ENCODE measurements around the gene ASTN2.

The ASTN2 gene

GRCh38 chr9:116585204-116585603, 829.7 kb downstream of the ASTN2 start:
- Histone ChIP-seq H2AFZ (ENCODE audit: low read depth, low read length) (no peak overlapping the region), H3K9ac (ENCODE audit: low read depth, low read length) (no peak overlapping the region), H3K27me3 (ENCODE audit: insufficient read depth, low read length, poor library complexity) (no peaks in the 10 kb centered on the region), H3K4me2 (ENCODE audit: insufficient read depth, low read length) (no peak overlapping the region), H3K4me1 (ENCODE audit: insufficient read depth, low read length) (no peaks in the 10 kb centered on the region), H3K27ac (ENCODE audit: low read length) (no peak overlapping the region), H3K36me3 (ENCODE audit: insufficient read depth, low read length) (no peaks in the 10 kb centered on the region), H3K9me3 (ENCODE audit: insufficient read depth, low read length, severe bottlenecking) (peaks cover 3% of the 10 kb centered on the region), H4K20me1 (ENCODE audit: insufficient read depth, low read length) (no peaks in the 10 kb centered on the region), H3K4me3 (ENCODE audit: low read depth in 1 of 2, low read length in 2 of 2) (no peak overlapping the region), H3K79me2 (ENCODE audit: insufficient read depth, low read length) (no peaks in the 10 kb centered on the region)
- no peak for DNase-seq
- TF ChIP-seq EZH2 (IDR thresholded peaks at IDR 0.05; ENCODE audit: borderline replicate concordance, low read depth, low read length, severe bottlenecking) (no peak), CTCF (IDR thresholded peaks at IDR 0.05; ENCODE audit: borderline replicate concordance, extremely low read depth, low read length, poor library complexity, severe bottlenecking) (no peak)
- ATAC-seq (ENCODE audit: insufficient read depth, low read depth) = no peak

- Histone ChIP-seq H3K4me3 (ENCODE audit: low read depth in 1 of 2, low read length in 2 of 2) (no peak overlapping the region), H3K4me1 (ENCODE audit: insufficient read depth, low read length) (no peaks in the 10 kb centered on the region), H3K27me3 (ENCODE audit: insufficient read depth, low read length, poor library complexity) (no peaks in the 10 kb centered on the region), H3K27ac (ENCODE audit: low read length) (no peak overlapping the region), H3K9ac (ENCODE audit: low read depth, low read length) (no peak overlapping the region), H4K20me1 (ENCODE audit: insufficient read depth, low read length) (no peaks in the 10 kb centered on the region), H3K36me3 (ENCODE audit: insufficient read depth, low read length) (no peaks in the 10 kb centered on the region), H3K79me2 (ENCODE audit: insufficient read depth, low read length) (no peaks in the 10 kb centered on the region), H3K9me3 (ENCODE audit: insufficient read depth, low read length, severe bottlenecking) (no peaks in the 10 kb centered on the region), H3K4me2 (ENCODE audit: insufficient read depth, low read length) (no peak overlapping the region), H2AFZ (ENCODE audit: low read depth, low read length) (no peak overlapping the region)
- DNase-seq (no peak), ATAC-seq (ENCODE audit: insufficient read depth, low read depth) (no peak)
- TF ChIP-seq EZH2 (IDR thresholded peaks at IDR 0.05; ENCODE audit: borderline replicate concordance, low read depth, low read length, severe bottlenecking) (no peak), CTCF (IDR thresholded peaks at IDR 0.05; ENCODE audit: borderline replicate concordance, extremely low read depth, low read length, poor library complexity, severe bottlenecking) (no peak)
These were observed 834.0 kb downstream of the ASTN2 start for GRCh38 chr9:116580853-116581252.

GRCh38 chr9:116576386-116576785, 838.5 kb downstream of the ASTN2 start:
- no peaks in the 10 kb centered on the region for H3K27me3 ChIP-seq (ENCODE audit: insufficient read depth, low read length, poor library complexity)
- ATAC-seq (ENCODE audit: insufficient read depth, low read depth) (no peak), DNase-seq (no peak)
- H4K20me1 ChIP-seq (ENCODE audit: insufficient read depth, low read length) = no peaks in the 10 kb centered on the region
- no peaks in the 10 kb centered on the region for H3K79me2 ChIP-seq (ENCODE audit: insufficient read depth, low read length)
- H3K4me3 ChIP-seq (ENCODE audit: low read depth in 1 of 2, low read length in 2 of 2) = no peak overlapping the region
- no peak overlapping the region for H3K27ac ChIP-seq (ENCODE audit: low read length)
- no peak overlapping the region for H3K9ac ChIP-seq (ENCODE audit: low read depth, low read length)
- H3K36me3 ChIP-seq (ENCODE audit: insufficient read depth, low read length) = no peaks in the 10 kb centered on the region
- no peak overlapping the region for H2AFZ ChIP-seq (ENCODE audit: low read depth, low read length)
- no peak overlapping the region for H3K4me2 ChIP-seq (ENCODE audit: insufficient read depth, low read length)
- H3K4me1 ChIP-seq (ENCODE audit: insufficient read depth, low read length) = no peaks in the 10 kb centered on the region
- no peaks in the 10 kb centered on the region for H3K9me3 ChIP-seq (ENCODE audit: insufficient read depth, low read length, severe bottlenecking)
- TF ChIP-seq CTCF (IDR thresholded peaks at IDR 0.05; ENCODE audit: borderline replicate concordance, extremely low read depth, low read length, poor library complexity, severe bottlenecking) (no peak), EZH2 (IDR thresholded peaks at IDR 0.05; ENCODE audit: borderline replicate concordance, low read depth, low read length, severe bottlenecking) (no peak)

Measured in DND-41 (cell line).